GM13977 (cell line): ENCODE measurements around the gene PTPN18.
"Not testable (repeated sequence)": the region's sequence is repeated elsewhere in the genome, so short reads cannot be mapped to it uniquely, and the experiment has no call there.

Source experiments
- DNase-seq: peaks from one replicate; pipeline ENCODE4 v3.0.0; 2012; ENCODE audit warnings: low spot score
- CTCF ChIP-seq: IDR thresholded peaks from 2 replicates; pipeline ENCODE4 v1.5.1; 2012; ENCODE audit warnings: mild to moderate bottlenecking, control low read depth; ENCODE audit not compliant: insufficient read depth; ENCODE audit errors: extremely low read depth, missing control alignments
- in situ Hi-C: fragments of 300-500 bp; cut with MboI; formaldehyde crosslinking; loops from one replicate; pipeline ENCODE4 v1.12.0; 2022; ENCODE audit warnings: low sequenced_read_pairs, low pct_unique_long_range_greater_than_20kb, mixed read lengths, inconsistent platforms; ENCODE audit not compliant: unreplicated experiment

PTPN18 gene

GRCh38 chr2:130318906-130319305, 37.0 kb upstream of the PTPN18 start:
- in situ Hi-C loops: loop anchor here (25.0 kb wide), 2 partner anchors 157 to 382 kb away; no protein-coding TSS in a partner anchor
- no peak for TF ChIP-seq CTCF

GRCh38 chr2:130319536-130319935, 36.3 kb upstream of the PTPN18 start:
- TF ChIP-seq CTCF: no peak
- no peak for DNase-seq
- in situ Hi-C loops: loop anchor here (25.0 kb wide), 2 partner anchors 157 to 382 kb away; no protein-coding TSS in a partner anchor

More at GRCh38 chr2:130318906-130319305, 37.0 kb upstream of the PTPN18 start:
- DNase-seq: no peak

DNA sequence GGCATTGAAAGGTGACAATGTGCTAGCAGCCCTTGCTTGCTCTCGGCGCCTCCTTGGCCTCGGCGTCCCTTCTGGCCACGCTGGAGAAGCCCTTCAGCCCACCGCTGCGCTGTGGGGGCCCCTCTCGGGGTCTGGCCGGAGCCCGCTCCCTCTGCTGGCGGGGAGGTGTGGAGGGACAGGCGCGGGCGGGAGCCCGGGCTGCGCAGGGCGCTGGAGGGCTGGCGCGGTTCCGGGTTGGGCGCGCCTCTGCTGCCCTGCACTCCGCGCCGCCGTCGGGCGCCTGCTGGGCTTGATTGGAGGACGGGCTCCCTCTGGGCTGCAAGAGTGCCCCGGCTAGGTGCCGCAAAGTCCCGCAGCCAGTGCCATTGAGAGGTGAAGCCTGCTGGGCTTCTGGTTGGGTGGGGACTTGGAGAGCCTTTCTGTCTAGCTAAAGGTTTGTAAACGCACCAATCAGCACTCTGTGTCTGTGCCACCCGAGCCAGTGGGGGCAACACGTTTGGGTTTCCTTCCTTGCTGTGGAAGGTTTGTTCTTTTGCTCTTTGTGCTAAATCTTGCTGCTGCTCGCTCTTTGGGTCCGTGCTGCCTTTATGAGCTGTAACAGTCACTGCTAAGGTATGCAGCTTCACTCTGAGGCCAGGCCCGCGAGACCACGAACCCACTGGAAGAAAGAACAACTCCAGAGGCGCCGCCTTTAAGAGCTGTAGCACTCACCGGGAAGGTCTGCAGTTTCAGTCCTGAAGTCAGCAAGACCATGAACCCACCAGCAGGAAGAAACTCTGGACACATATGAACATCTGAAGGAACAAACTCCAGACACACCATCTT, 27.9 kb upstream of the PTPN18 start:
- no peak for DNase-seq
- in situ Hi-C loops: no loop called here
- TF ChIP-seq CTCF: no peak

GRCh38 chr2:130328710-130329109, 27.1 kb upstream of the PTPN18 start:
- in situ Hi-C loops: no loop called here
- DNase-seq: no peak
- no peak for TF ChIP-seq CTCF

GRCh38 chr2:130332271-130333073, 23.4 kb upstream of the PTPN18 start:
- in situ Hi-C loops: no loop called here
- TF ChIP-seq CTCF: peak; percentile 93
- DNase-seq: peak; percentile 85

DNA sequence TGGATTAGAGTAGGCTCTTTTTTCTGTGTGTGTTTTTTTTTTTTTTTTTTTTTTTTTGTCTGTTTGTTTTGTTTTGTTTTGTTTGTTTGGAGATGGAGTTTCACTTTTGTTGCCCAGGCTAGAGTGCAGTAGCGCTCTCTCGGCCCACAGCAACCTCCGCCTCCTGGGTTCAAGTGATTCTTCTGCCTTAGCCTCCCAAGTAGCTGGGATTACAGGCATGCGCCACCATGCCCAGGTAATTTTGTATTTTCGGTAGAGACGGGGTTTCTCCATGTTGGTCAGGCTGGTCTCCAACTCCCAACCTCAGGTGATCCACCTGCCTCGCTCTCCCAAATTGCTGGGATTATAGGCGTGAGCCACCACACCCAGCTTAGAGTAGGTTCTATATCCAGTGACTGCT, 22.6 kb upstream of the PTPN18 start:
- in situ Hi-C loops, DNase-seq: not testable (repeated sequence)

DNA sequence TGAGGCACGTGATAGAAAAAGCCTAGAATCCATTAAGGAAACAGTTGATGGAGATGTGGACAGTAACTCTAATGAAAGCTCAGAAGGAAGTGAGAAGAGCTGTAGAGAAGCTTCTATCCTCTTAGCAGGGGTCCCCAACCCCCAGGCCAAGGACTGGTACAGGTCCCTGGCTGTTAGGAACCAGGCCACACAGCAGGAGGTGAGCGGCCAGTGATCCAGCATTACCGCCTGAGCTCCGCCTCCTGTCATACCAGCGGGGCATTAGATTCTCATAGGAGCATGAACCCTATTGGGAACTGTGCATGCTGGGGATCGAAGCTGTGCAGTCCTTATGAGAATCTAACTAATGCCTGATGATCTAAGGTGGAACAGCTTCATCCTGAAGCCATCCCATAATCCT, 21.8 kb upstream of the PTPN18 start:
- TF ChIP-seq CTCF: no peak
- no peak for DNase-seq
- in situ Hi-C loops: no loop called here
